Lung microvascular endothelial cell (primary cell): ENCODE results near the gene PCDH12. TPM values are rescaled to one million over a fixed set of nuclear protein-coding genes. Genes with fewer than 3 reads are reported as not detected.

Experiments
- DNase-seq, 2 donors: peaks; one replicate each; pipeline versions ENCODE4 v3.0.0 to v3.0.0-alpha.2; 2010; ENCODE audit warnings: low read depth in 2 of 2
- total RNA-seq: library from RNA; depleted of rRNA; stranded (reverse); fragments of >200 nt; gene quantifications from 2 replicates; pipeline ENCODE4 v1.2.1, GENCODE V29; 2014

Gene PCDH12
- total RNA-seq, 1 donor from 2014 or later: 12.7 TPM

GRCh38 chr5:141966275-141966962 is 8.4 kb upstream of the PCDH12 start:
- no peak for DNase-seq

- DNase-seq: no peak
Observed at GRCh38 chr5:141965071-141965470, 7.1 kb upstream of the PCDH12 start.

GRCh38 chr5:141963701-141964100 is 5.7 kb upstream of the PCDH12 start:
- no peak for DNase-seq

GRCh38 chr5:141961466-141961865 is 3.5 kb upstream of the PCDH12 start:
- DNase-seq: no peak

- peak; percentile 80 to 89 for DNase-seq
Observed at GRCh38 chr5:141960449-141961323, 2.7 kb upstream of the PCDH12 start.

GRCh38 chr5:141960018-141960417 is 2.0 kb upstream of the PCDH12 start:
- DNase-seq: peak; percentile 40 to 57

GRCh38 chr5:141958546-141959172 is 657 bp upstream of the PCDH12 start:
- DNase-seq: peak; percentile 62 to 64

- peak in 1 of 2 donors; percentile 45 for DNase-seq
Observed at GRCh38 chr5:141957367-141957996, 520 bp downstream of the PCDH12 start.

- no peak for DNase-seq
Observed at GRCh38 chr5:141954194-141954593, 3.8 kb downstream of the PCDH12 start.

- peak in 1 of 2 donors; percentile 23 for DNase-seq
Observed at GRCh38 chr5:141952020-141952419, 6.0 kb downstream of the PCDH12 start.

- peak; percentile 42 to 80 for DNase-seq
Observed at GRCh38 chr5:141951332-141951781, 6.6 kb downstream of the PCDH12 start.

GRCh38 chr5:141950207-141951005 is 7.6 kb downstream of the PCDH12 start:
- DNase-seq: no peak

GRCh38 chr5:141949511-141949910 is 8.5 kb downstream of the PCDH12 start:
- no peak for DNase-seq

- DNase-seq: no peak
Observed at GRCh38 chr5:141948812-141949211, 9.2 kb downstream of the PCDH12 start.

GRCh38 chr5:141947316-141947715 is 10.7 kb downstream of the PCDH12 start:
- peak; percentile 42 to 59 for DNase-seq

GRCh38 chr5:141945511-141946051 is 12.4 kb downstream of the PCDH12 start:
- peak; percentile 34 to 50 for DNase-seq

- DNase-seq: no peak
Observed at GRCh38 chr5:141944076-141944475, 13.9 kb downstream of the PCDH12 start.

GRCh38 chr5:141942185-141942857 is 15.7 kb downstream of the PCDH12 start:
- no peak for DNase-seq

GRCh38 chr5:141941779-141942178 is 16.2 kb downstream of the PCDH12 start:
- peak; percentile 36 to 42 for DNase-seq

- peak; percentile 57 to 70 for DNase-seq
Observed at GRCh38 chr5:141941307-141941706, 16.7 kb downstream of the PCDH12 start.
